ENCODE data around the gene SLC38A4.
"Not testable (repeated sequence)": the region's sequence is repeated elsewhere in the genome, so short reads cannot be mapped to it uniquely, and the experiment has no call there.

Gene SLC38A4

GRCh38 chr12:46857486-46857885, 31.7 kb upstream of the SLC38A4 start:
- TF ChIP-seq SUZ12 (IDR thresholded peaks at IDR 0.05; ENCODE audit: extremely low read depth, insufficient read depth, insufficient read length) (no peak), ZNF274 (IDR thresholded peaks at IDR 0.05; ENCODE audit: low read depth, low read length) (no peak), YY1 (IDR thresholded peaks at IDR 0.05; ENCODE audit: insufficient read depth, insufficient read length) (no peak)
- no peak overlapping the region for H3K9ac ChIP-seq (ENCODE audit: insufficient read length, low read depth)
- no peaks in the 10 kb centered on the region for H3K36me3 ChIP-seq (ENCODE audit: insufficient read depth, insufficient read length, low read length)
- no peak overlapping the region for H3K4me3 ChIP-seq (ENCODE audit: insufficient read length, low read depth)
- H3K27me3 ChIP-seq (ENCODE audit: insufficient read depth, insufficient read length): no peaks in the 10 kb centered on the region
- H3K4me1 ChIP-seq (ENCODE audit: insufficient read depth, insufficient read length): no peaks in the 10 kb centered on the region
- H3K9me3 ChIP-seq (ENCODE audit: insufficient read depth, low read length): peaks cover 64% of the 10 kb centered on the region
- no peak for DNase-seq (ENCODE audit: low read depth, low spot score)

GRCh38 chr12:46855760-46856159, 30.0 kb upstream of the SLC38A4 start:
- Histone ChIP-seq H3K9ac (ENCODE audit: insufficient read length, low read depth) (no peak overlapping the region), H3K36me3 (ENCODE audit: insufficient read depth, insufficient read length, low read length) (no peaks in the 10 kb centered on the region), H3K9me3 (ENCODE audit: insufficient read depth, low read length) (peaks cover 60% of the 10 kb centered on the region), H3K4me3 (ENCODE audit: insufficient read length, low read depth) (no peak overlapping the region), H3K27me3 (ENCODE audit: insufficient read depth, insufficient read length) (no peaks in the 10 kb centered on the region), H3K4me1 (ENCODE audit: insufficient read depth, insufficient read length) (no peaks in the 10 kb centered on the region)
- no peak for DNase-seq (ENCODE audit: low read depth, low spot score)
- no peak for TF ChIP-seq ZNF274 (IDR thresholded peaks at IDR 0.05; ENCODE audit: low read depth, low read length)
- TF ChIP-seq YY1 (IDR thresholded peaks at IDR 0.05; ENCODE audit: insufficient read depth, insufficient read length): no peak
- no peak for TF ChIP-seq SUZ12 (IDR thresholded peaks at IDR 0.05; ENCODE audit: extremely low read depth, insufficient read depth, insufficient read length)

GRCh38 chr12:46854188-46854587, 28.4 kb upstream of the SLC38A4 start:
- H3K9ac ChIP-seq (ENCODE audit: insufficient read length, low read depth); H3K27me3 ChIP-seq (ENCODE audit: insufficient read depth, insufficient read length); H3K4me3 ChIP-seq (ENCODE audit: insufficient read length, low read depth); DNase-seq (ENCODE audit: low read depth, low spot score); H3K36me3 ChIP-seq (ENCODE audit: insufficient read depth, insufficient read length, low read length); H3K4me1 ChIP-seq (ENCODE audit: insufficient read depth, insufficient read length): not testable (repeated sequence)
- peaks cover 46% of the 10 kb centered on the region for H3K9me3 ChIP-seq (ENCODE audit: insufficient read depth, low read length)

GRCh38 chr12:46848792-46849191, 23.0 kb upstream of the SLC38A4 start:
- not testable (repeated sequence) for H3K36me3 ChIP-seq (ENCODE audit: insufficient read depth, insufficient read length, low read length); H3K9me3 ChIP-seq (ENCODE audit: insufficient read depth, low read length); H3K27me3 ChIP-seq (ENCODE audit: insufficient read depth, insufficient read length); H3K4me3 ChIP-seq (ENCODE audit: insufficient read length, low read depth); DNase-seq (ENCODE audit: low read depth, low spot score); H3K4me1 ChIP-seq (ENCODE audit: insufficient read depth, insufficient read length); H3K9ac ChIP-seq (ENCODE audit: insufficient read length, low read depth)

GRCh38 chr12:46847001-46847400, 21.2 kb upstream of the SLC38A4 start:
- H3K9me3 ChIP-seq (ENCODE audit: insufficient read depth, low read length): no peaks in the 10 kb centered on the region
- no peak overlapping the region for H3K9ac ChIP-seq (ENCODE audit: insufficient read length, low read depth)
- no peak for DNase-seq (ENCODE audit: low read depth, low spot score)
- no peak for TF ChIP-seq YY1 (IDR thresholded peaks at IDR 0.05; ENCODE audit: insufficient read depth, insufficient read length)
- no peak for TF ChIP-seq SUZ12 (IDR thresholded peaks at IDR 0.05; ENCODE audit: extremely low read depth, insufficient read depth, insufficient read length)
- TF ChIP-seq ZNF274 (IDR thresholded peaks at IDR 0.05; ENCODE audit: low read depth, low read length): no peak
- H3K36me3 ChIP-seq (ENCODE audit: insufficient read depth, insufficient read length, low read length): no peaks in the 10 kb centered on the region
- no peak overlapping the region for H3K4me3 ChIP-seq (ENCODE audit: insufficient read length, low read depth)
- no peaks in the 10 kb centered on the region for H3K4me1 ChIP-seq (ENCODE audit: insufficient read depth, insufficient read length)
- H3K27me3 ChIP-seq (ENCODE audit: insufficient read depth, insufficient read length): no peaks in the 10 kb centered on the region

- no peak for TF ChIP-seq SUZ12 (IDR thresholded peaks at IDR 0.05; ENCODE audit: extremely low read depth, insufficient read depth, insufficient read length)
- no peak for TF ChIP-seq YY1 (IDR thresholded peaks at IDR 0.05; ENCODE audit: insufficient read depth, insufficient read length)
- no peak for TF ChIP-seq ZNF274 (IDR thresholded peaks at IDR 0.05; ENCODE audit: low read depth, low read length)
- Histone ChIP-seq H3K27me3 (ENCODE audit: insufficient read depth, insufficient read length) (no peaks in the 10 kb centered on the region), H3K9me3 (ENCODE audit: insufficient read depth, low read length) (no peaks in the 10 kb centered on the region), H3K4me1 (ENCODE audit: insufficient read depth, insufficient read length) (no peaks in the 10 kb centered on the region), H3K4me3 (ENCODE audit: insufficient read length, low read depth) (no peak overlapping the region), H3K9ac (ENCODE audit: insufficient read length, low read depth) (no peak overlapping the region), H3K36me3 (ENCODE audit: insufficient read depth, insufficient read length, low read length) (no peaks in the 10 kb centered on the region)
- DNase-seq (ENCODE audit: low read depth, low spot score): no peak
Observed at GRCh38 chr12:46843811-46844210, 18.0 kb upstream of the SLC38A4 start.

GRCh38 chr12:46841891-46842290, 16.1 kb upstream of the SLC38A4 start:
- H3K4me3 ChIP-seq (ENCODE audit: insufficient read length, low read depth): no peak overlapping the region
- H3K27me3 ChIP-seq (ENCODE audit: insufficient read depth, insufficient read length): no peaks in the 10 kb centered on the region
- no peaks in the 10 kb centered on the region for H3K9me3 ChIP-seq (ENCODE audit: insufficient read depth, low read length)
- TF ChIP-seq SUZ12 (IDR thresholded peaks at IDR 0.05; ENCODE audit: extremely low read depth, insufficient read depth, insufficient read length): no peak
- no peak for TF ChIP-seq YY1 (IDR thresholded peaks at IDR 0.05; ENCODE audit: insufficient read depth, insufficient read length)
- no peak for TF ChIP-seq ZNF274 (IDR thresholded peaks at IDR 0.05; ENCODE audit: low read depth, low read length)
- no peak for DNase-seq (ENCODE audit: low read depth, low spot score)
- no peaks in the 10 kb centered on the region for H3K36me3 ChIP-seq (ENCODE audit: insufficient read depth, insufficient read length, low read length)
- H3K9ac ChIP-seq (ENCODE audit: insufficient read length, low read depth): no peak overlapping the region
- H3K4me1 ChIP-seq (ENCODE audit: insufficient read depth, insufficient read length): no peaks in the 10 kb centered on the region

GRCh38 chr12:46839964-46840363, 14.2 kb upstream of the SLC38A4 start:
- Histone ChIP-seq H3K4me3 (ENCODE audit: insufficient read length, low read depth) (no peak overlapping the region), H3K9ac (ENCODE audit: insufficient read length, low read depth) (no peak overlapping the region), H3K4me1 (ENCODE audit: insufficient read depth, insufficient read length) (no peaks in the 10 kb centered on the region), H3K27me3 (ENCODE audit: insufficient read depth, insufficient read length) (no peaks in the 10 kb centered on the region), H3K9me3 (ENCODE audit: insufficient read depth, low read length) (no peaks in the 10 kb centered on the region), H3K36me3 (ENCODE audit: insufficient read depth, insufficient read length, low read length) (no peaks in the 10 kb centered on the region)
- TF ChIP-seq ZNF274 (IDR thresholded peaks at IDR 0.05; ENCODE audit: low read depth, low read length): no peak
- TF ChIP-seq SUZ12 (IDR thresholded peaks at IDR 0.05; ENCODE audit: extremely low read depth, insufficient read depth, insufficient read length): no peak
- no peak for TF ChIP-seq YY1 (IDR thresholded peaks at IDR 0.05; ENCODE audit: insufficient read depth, insufficient read length)
- no peak for DNase-seq (ENCODE audit: low read depth, low spot score)

All from NT2/D1 (cell line).